Stimulated activated CD8-positive, alpha-beta memory T cell treated with anti-CD3 and anti-CD28 coated beads, Interleukin-7, amount 100 ng/mL, for 48 hours (primary cell): Measurements from ENCODE around the gene THSD4.

Experiments
- DNase-seq, 2 donors: peaks; one replicate each; pipeline ENCODE4 v3.0.0-alpha.2; 2020; ENCODE audit warnings: low read depth in 1 of 2; ENCODE audit errors: extremely low read depth in 1 of 2

Gene THSD4

DNA sequence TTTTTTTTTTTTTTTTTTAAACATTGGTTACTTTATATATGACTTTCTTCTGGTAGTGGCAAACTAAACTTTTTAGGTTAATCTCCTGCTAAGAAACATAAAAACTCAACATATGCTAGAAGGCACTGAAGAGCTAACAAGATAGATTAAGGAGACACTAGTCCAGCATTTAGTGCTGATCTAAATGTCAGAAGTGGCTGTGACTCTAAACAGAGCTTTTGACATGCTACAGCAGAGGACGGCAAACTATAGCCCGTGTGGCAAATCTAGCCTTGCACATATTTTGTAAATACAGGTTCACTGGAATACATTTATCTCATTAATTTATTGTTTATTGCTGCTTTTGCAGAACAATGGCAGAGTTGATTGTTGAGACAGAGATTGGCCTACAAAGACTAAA lies 715.7 kb downstream of the THSD4 start:
- DNase-seq: no peak
